ENCODE data around the gene TAAR8.

- TF ChIP-seq EP300 (IDR thresholded peaks at IDR 0.05) (no peak), POLR2A (IDR thresholded peaks at IDR 0.05) (no peak)
Measured at GRCh38 chr6:132537145-132537544, 15.3 kb upstream of the TAAR8 start.
